GM19324 (cell line): ENCODE results near the gene IL23A.
"Not testable (repeated sequence)": the region's sequence is repeated elsewhere in the genome, so short reads cannot be mapped to it uniquely, and the experiment has no call there.

Source experiments
- ATAC-seq: cut with Tn5 transposase; IDR thresholded peaks from one replicate; pipeline ENCODE4 v1.9.1; 2021; ENCODE audit warnings: mild to moderate bottlenecking, moderate library complexity; ENCODE audit not compliant: unreplicated experiment, low FRiP score

IL23A gene

DNA sequence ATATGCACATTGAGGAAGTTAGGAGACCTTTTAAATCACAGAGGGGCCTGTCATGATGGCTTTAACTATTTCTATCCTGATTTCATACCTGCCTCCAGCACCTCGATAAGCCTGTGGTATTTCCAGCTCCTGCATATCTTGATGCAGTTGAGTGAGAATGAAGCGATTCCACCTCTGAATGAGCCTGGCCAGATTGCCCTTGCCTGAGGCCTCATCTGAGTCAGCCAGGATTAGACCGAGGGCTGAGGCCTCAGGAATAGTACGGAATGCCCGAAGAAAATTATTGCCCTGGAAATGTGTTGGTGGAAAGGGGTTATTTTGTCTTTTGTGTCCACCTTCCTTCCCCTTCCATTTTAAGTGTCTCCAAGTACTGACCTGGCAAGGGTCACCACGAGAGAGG, 14.5 kb upstream of the IL23A start:
- ATAC-seq = no peak

DNA sequence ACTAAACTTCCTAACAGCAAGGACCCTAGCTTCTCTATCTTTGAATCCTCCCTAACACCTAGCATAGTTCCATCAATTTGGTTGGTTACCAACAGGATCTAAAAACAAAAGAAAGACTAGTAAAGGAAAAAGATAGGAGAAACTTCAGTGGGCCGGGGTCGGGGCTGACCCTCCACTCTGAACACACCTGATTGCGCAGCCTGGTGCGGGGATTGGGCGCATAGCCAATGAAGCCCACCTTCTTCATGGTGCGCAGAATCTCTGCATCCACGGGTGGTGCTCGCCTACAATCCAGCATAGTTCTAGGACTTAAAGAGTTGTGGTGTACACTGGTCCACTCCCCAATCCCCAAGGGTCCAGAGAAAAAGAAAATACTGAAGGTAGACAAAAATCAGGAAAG, 12.6 kb upstream of the IL23A start:
- no peak for ATAC-seq

- no peak for ATAC-seq
Measured at GRCh38 chr12:56326533-56326932, 12.2 kb upstream of the IL23A start.

DNA sequence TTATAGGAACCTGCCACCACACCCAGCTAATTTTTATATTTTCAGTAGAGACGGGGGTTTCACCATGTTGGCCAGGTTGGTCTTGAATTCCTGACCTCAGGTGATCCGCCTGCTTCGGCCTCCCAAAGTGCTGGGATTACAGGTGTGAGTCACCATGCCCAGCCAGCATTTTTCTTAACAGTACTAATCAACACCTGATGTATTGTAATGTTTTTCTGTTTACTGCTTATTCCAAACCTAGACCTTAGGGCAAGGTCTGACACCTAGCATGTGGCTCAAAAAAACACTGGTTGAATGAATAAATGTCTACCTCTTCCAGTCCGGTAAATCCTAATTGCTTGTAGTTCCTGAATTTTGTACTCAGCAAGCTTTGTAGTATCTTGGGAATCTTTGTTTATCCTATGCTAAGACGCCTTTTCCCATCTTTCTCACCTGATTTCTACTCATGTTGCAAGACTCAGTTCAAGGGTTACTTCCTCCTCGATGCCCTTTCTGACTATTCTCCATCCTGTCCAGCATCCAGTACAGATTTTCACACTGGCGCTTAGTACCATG, 7.7 kb upstream of the IL23A start:
- no peak for ATAC-seq

GRCh38 chr12:56332512-56333196, 6.0 kb upstream of the IL23A start:
- ATAC-seq = no peak

DNA sequence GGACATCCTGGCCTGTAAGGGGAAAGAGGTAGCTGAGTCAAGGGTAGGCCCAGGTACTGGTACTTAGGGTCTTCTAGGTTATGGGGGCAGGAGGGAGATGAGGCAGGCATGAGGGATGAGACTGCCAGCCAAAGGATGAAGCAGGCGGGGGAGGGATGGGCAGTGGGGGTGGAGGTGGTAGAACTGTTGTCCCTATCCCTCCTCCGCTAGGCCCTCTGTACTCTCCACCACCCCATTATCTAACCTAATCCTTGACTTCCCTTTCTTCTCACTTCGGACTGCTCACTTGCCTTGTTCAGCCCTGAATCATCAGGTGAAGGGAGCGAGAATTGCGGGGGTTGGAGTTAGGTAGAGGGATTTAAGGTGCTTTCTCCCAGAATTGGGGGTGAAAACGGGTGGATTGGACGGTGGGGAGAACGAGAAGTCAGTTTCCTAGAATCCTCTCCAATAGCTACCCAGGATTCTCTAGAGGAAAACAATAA, 5.4 kb upstream of the IL23A start:
- no peak for ATAC-seq

- peak; percentile 97 for ATAC-seq
Measured at GRCh38 chr12:56333679-56334489, 4.8 kb upstream of the IL23A start, which contains the start of gene PAN2. Gene PAN2, minus strand, starts transcription at chr12:56334000. Its CDS starts 906 bp downstream, at chr12:56333094.

DNA sequence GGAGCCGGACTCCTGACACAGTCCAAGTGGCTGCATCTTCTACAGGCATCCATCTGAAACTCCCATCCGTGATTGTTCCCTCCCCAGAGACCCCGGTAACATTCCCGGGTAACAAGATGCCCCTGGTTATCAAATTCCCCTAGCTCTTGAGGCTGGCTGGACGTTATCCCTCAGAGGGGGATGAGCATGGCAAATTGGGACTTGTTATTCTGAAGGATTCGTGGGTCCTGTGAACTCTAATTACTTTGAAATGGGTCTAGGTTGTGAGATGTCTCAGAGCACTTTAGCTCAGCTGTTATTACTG, 4.2 kb upstream of the IL23A start:
- no peak for ATAC-seq

DNA sequence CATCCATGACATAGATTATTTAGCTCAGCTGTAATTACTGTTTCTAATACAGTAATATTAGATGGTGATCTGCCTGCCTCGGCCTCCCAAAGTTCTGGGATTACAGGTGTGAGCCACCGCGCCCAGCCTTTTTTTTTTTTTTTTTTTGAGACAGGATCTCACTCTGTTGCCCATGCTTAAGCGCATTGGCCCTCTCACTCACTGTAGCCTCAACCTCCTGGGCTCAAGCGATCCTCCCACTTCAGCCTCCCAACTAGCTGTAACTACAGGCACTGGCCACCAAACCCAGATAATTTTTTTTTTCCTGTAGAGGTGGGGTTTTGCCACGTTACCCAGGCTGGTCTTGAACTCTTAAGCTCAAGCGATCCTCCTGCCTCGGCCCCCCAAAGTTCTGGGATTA, 3.2 kb upstream of the IL23A start:
- ATAC-seq = not testable (repeated sequence)

- no peak for ATAC-seq
Measured at GRCh38 chr12:56336361-56337167, 2.1 kb upstream of the IL23A start.

DNA sequence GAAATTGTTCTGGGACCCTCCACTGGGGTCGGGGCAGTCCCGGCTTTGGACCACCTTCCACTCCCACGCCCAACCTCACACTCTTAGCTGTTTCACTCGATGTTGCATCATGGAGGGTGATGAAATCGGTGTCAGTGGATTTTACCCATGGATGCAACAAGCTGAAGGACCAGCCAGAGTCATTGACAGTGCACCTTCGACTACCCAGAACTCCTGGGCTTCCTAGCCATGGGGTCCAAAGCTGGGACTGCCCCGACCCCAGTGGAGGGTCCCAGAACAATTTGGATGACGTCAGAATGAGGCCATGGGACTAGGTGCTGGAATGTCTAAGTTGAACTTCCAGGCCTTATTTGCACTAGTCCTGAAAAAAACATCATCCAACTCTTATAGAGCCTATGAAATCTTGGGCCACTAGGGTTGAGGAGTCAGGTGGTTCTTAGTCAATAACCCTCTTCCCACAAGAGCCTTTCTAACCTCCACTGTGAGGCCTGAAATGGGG, 882 bp upstream of the IL23A start:
- ATAC-seq = no peak

DNA sequence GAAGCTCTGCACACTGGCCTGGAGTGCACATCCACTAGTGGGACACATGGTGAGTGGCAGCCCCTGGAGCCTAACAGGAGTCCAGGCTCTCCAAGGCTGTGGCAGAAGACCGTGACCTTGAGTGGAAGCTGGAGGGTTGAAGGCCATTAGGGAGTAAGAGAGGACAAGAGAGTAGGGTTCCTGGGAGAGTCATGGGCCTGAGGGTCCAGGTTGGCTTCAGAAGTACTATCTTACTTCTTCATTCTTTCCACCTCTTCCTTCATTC, 406 bp downstream of the IL23A start:
- no peak for ATAC-seq

DNA sequence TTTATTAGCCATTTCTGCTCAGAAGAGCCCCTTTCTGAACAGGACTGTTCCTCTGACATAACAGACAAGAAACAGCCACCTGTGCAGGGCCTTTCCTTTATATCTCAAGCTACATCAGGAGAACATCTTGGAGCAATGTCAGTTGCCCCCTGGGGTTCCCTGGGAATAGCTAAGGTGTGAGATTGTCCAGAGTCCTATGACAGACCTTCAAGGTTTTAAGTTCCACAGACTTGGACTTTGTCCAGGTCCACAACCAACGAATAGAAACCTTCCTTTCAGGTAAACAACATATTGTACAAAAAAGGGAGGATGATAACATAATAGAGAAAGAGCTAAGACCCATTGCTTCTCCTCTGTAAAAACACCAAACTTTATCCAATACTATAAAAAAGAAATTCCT, 2.9 kb downstream of the IL23A start:
- no peak for ATAC-seq

DNA sequence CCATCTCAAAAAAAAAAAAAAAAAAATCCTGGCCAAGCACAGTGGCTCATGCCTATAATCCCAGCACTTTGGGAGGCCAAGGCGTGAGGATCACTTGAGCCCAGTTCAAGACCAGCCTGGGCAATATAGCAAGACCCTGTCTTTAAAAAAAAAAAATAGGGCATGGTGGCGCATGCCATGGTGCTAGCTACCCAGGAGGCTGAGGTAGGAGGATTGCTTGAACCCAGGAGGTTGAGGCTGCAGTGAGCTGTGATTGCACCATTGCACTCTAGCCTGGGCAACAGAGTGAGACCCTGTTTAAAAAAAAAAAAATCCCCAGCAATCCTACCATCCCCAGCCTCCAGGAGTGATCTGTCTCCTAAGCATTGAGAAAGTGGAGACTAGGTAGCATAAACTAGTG, 3.6 kb downstream of the IL23A start:
- ATAC-seq = not testable (repeated sequence)

- ATAC-seq = no peak
Measured at GRCh38 chr12:56346675-56347074, 8.0 kb downstream of the IL23A start.

GRCh38 chr12:56347255-56347654, 8.6 kb downstream of the IL23A start:
- not testable (repeated sequence) for ATAC-seq

DNA sequence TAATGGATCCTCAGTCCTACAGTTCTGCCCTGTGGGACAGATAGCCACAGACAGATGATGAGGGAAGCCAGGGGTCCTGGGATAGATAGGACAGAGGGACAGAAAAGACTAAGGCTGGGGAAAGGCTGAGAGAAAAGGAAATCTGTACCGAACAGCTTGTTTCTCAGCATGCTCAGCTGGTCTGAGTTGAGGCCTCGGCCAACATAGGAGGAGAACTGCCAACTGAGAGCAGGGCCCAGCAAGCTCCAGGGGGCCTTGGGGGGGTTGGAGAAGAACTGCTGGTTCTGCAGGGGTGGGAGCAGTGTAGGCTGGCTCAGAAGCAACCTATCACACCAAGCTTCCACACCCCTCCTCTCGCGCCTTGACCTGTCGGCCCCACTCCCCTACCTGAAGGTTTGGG, 10.1 kb downstream of the IL23A start:
- ATAC-seq = no peak

DNA sequence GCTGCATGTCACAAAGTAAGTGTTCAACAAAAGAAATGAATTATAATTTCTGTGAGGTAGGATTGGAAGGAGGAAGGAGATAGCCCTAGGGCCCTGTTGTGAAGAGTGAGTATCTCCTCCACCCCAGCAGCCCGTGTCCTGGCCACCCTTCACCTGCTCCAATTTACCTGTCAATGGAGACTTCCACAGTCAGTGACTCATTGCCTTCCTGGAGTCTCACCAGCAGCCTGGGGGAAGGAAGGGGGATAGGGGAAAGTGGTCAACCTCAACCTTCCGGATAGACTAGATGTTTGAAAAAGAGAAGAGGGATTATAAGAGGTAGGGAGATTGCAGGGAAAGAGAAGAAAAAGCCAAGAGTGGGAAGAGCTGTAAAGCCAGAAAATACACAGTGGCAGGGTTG, 12.0 kb downstream of the IL23A start:
- ATAC-seq = no peak

GRCh38 chr12:56351325-56351724, 12.6 kb downstream of the IL23A start:
- no peak for ATAC-seq

DNA sequence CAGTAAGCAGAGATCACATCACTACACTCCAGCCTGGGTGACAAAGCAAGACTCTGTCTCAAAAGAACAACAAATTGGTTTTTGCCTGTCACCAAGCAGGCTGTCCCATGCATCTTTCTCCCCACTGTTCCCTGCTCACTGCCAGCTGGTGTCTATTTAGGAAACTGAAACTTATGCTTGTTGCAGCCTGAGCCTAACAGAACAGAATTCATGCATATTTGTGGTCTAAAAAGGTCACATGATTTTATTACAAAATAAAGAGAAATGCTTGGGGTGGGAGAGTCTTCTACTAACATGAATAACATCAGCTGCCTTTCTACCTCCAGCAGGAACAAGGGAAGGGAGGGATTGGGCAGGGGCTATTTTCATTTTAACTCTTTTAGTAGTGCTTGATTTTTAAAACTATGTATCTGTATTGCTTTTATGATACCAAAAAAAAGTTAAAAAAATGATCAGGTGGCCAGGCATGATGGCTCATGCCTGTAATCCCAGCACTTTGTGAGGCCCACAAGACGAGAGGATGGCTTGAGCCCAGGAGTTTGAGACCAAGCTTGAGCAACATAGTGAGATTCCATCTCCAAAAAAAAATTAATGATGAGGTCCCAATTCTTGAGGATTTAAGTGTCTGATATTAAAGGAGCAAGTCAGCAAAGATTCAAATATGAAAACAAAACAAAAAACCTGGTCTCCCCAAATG, 20.3 kb downstream of the IL23A start:
- no peak for ATAC-seq
